Mesendoderm (in vitro differentiated cells): ENCODE measurements around the gene DBP.

Source experiments
- DNase-seq: peaks from one replicate; pipeline ENCODE4 v3.0.0; 2013
- H2AK5ac ChIP-seq: 2 replicates; pipeline ENCODE4 v1.6.1; 2013; ENCODE audit warnings: low read length, inconsistent platforms
- H2BK120ac ChIP-seq: 2 replicates; pipeline ENCODE4 v1.6.1; 2013; ENCODE audit warnings: low read depth, mild to moderate bottlenecking, low read length, moderate library complexity, mixed read lengths
- H2BK15ac ChIP-seq: replicated peaks from 2 replicates; pipeline ENCODE4 v1.6.1; 2013; ENCODE audit warnings: low read depth, mild to moderate bottlenecking, moderate library complexity
- H2BK5ac ChIP-seq: 2 replicates; pipeline ENCODE4 v1.6.1; 2013; ENCODE audit warnings: low read length, inconsistent platforms
- H3K18ac ChIP-seq: 2 replicates; pipeline ENCODE4 v1.6.1; 2013; ENCODE audit warnings: mild to moderate bottlenecking, low read length, mixed read lengths
- H3K23ac ChIP-seq: one replicate; pipeline ENCODE4 v1.6.1; 2013; ENCODE audit warnings: low read length
- H3K27ac ChIP-seq: 2 replicates; pipeline ENCODE4 v1.5.1; 2013; ENCODE audit warnings: low read depth, mild to moderate bottlenecking, inconsistent platforms, low read length, moderate library complexity
- H3K27me3 ChIP-seq: 2 replicates; pipeline ENCODE4 v1.6.1; 2013; ENCODE audit warnings: low read length, control low read depth, mild to moderate bottlenecking, inconsistent platforms; ENCODE audit not compliant: insufficient read depth, poor library complexity
- H3K36me3 ChIP-seq: 2 replicates; pipeline ENCODE4 v1.6.1; 2013; ENCODE audit warnings: low read length, inconsistent platforms; ENCODE audit not compliant: control insufficient read depth, insufficient read depth
- H3K4ac ChIP-seq: one replicate; pipeline ENCODE4 v1.6.1; 2013; ENCODE audit warnings: low read depth, mild to moderate bottlenecking, low read length, moderate library complexity
- H3K4me1 ChIP-seq: 2 replicates; pipeline ENCODE4 v1.6.1; 2013; ENCODE audit warnings: low read depth, low read length, inconsistent platforms; ENCODE audit not compliant: control insufficient read depth
- H3K4me2 ChIP-seq: 2 replicates; pipeline ENCODE4 v1.6.1; 2013; ENCODE audit warnings: low read length
- H3K4me3 ChIP-seq: 2 replicates; pipeline ENCODE4 v1.5.1; 2013; ENCODE audit warnings: mild to moderate bottlenecking, low read length
- H3K56ac ChIP-seq: one replicate; pipeline ENCODE4 v1.6.1; 2013; ENCODE audit warnings: low read length
- H3K79me1 ChIP-seq: 2 replicates; pipeline ENCODE4 v1.6.1; 2013; ENCODE audit warnings: low read length, inconsistent platforms
- H3K79me2 ChIP-seq: 2 replicates; pipeline ENCODE4 v1.6.1; 2013; ENCODE audit warnings: mild to moderate bottlenecking, low read length; ENCODE audit not compliant: control insufficient read depth, insufficient read depth
- H3K9ac ChIP-seq: 2 replicates; pipeline ENCODE4 v1.6.1; 2013; ENCODE audit warnings: low read length, inconsistent platforms
- H4K5ac ChIP-seq: one replicate; pipeline ENCODE4 v1.6.1; 2013; ENCODE audit warnings: low read length
- H4K8ac ChIP-seq: one replicate; pipeline ENCODE4 v1.6.1; 2013; ENCODE audit warnings: low read depth, mild to moderate bottlenecking, control low read depth, low read length, moderate library complexity
- WGBS: extraction: QIAGEN DNeasy Blood & Tissue Kit; methylation state at CpG from one replicate; pipeline ENCODE4 v1.1.7; 2013; ENCODE audit warnings: low lambda C conversion rate, missing lambda C conversion rate; ENCODE audit not compliant: insufficient coverage; ENCODE audit errors: extremely low coverage; 5-methylcytosine and 5-hydroxymethylcytosine counted together

Gene DBP

GRCh38 chr19:48591021-48591420 lies 46.2 kb downstream of the DBP start:
- Histone ChIP-seq H3K56ac (no peak overlapping the region), H3K18ac (no peak overlapping the region), H3K9ac (no peak overlapping the region), H2AK5ac (no peak overlapping the region), H2BK5ac (no peak overlapping the region), H4K8ac (no peak overlapping the region), H3K4ac (no peak overlapping the region), H3K4me1 (no peaks in the 10 kb centered on the region), H3K27me3 (no peaks in the 10 kb centered on the region), H3K36me3 (no peaks in the 10 kb centered on the region), H2BK120ac (no peak overlapping the region), H3K79me1 (no peaks in the 10 kb centered on the region), H3K79me2 (no peaks in the 10 kb centered on the region), H4K5ac (no peak overlapping the region), H2BK15ac (no peak overlapping the region), H3K23ac (no peak overlapping the region), H3K4me3 (no peak overlapping the region), H3K27ac (no peak overlapping the region), H3K4me2 (no peak overlapping the region)
- DNase-seq: peak; percentile 73
- no CpG with 5 or more reads among the region's 5 CpGs for WGBS

- peak overlapping the region; percentile 80 for H3K56ac ChIP-seq
- H3K79me1 ChIP-seq: no peaks in the 10 kb centered on the region
- H3K27ac ChIP-seq: no peak overlapping the region
- H4K8ac ChIP-seq: no peak overlapping the region
- no peak overlapping the region for H3K4ac ChIP-seq
- H3K4me3 ChIP-seq: no peak overlapping the region
- no peak overlapping the region for H3K23ac ChIP-seq
- peak; percentile 91 for DNase-seq
- no peak overlapping the region for H2BK120ac ChIP-seq
- H2BK5ac ChIP-seq: no peak overlapping the region
- no peak overlapping the region for H2AK5ac ChIP-seq
- H3K4me1 ChIP-seq: no peaks in the 10 kb centered on the region
- WGBS: no CpG with 5 or more reads among the region's 36 CpGs
- no peaks in the 10 kb centered on the region for H3K27me3 ChIP-seq
- no peaks in the 10 kb centered on the region for H3K36me3 ChIP-seq
- H3K9ac ChIP-seq: peak overlapping the region; percentile 37
- no peak overlapping the region for H3K18ac ChIP-seq
- no peaks in the 10 kb centered on the region for H3K79me2 ChIP-seq
- H3K4me2 ChIP-seq: peak overlapping the region; percentile 54
- no peak overlapping the region for H4K5ac ChIP-seq
- H2BK15ac ChIP-seq: no peak overlapping the region
These were observed 48.3 kb downstream of the DBP start for GRCh38 chr19:48588670-48589401.

- Histone ChIP-seq H3K18ac (no peak overlapping the region), H3K79me1 (no peaks in the 10 kb centered on the region), H3K36me3 (no peaks in the 10 kb centered on the region), H3K4me2 (no peak overlapping the region), H3K4ac (no peak overlapping the region), H4K8ac (no peak overlapping the region), H2BK5ac (no peak overlapping the region), H3K4me3 (no peak overlapping the region), H3K23ac (no peak overlapping the region), H3K27me3 (no peaks in the 10 kb centered on the region), H2BK120ac (no peak overlapping the region), H3K9ac (no peak overlapping the region), H3K4me1 (no peaks in the 10 kb centered on the region), H2BK15ac (no peak overlapping the region), H4K5ac (no peak overlapping the region), H3K79me2 (no peaks in the 10 kb centered on the region), H2AK5ac (no peak overlapping the region), H3K56ac (no peak overlapping the region), H3K27ac (no peak overlapping the region)
- WGBS: no CpG with 5 or more reads among the region's 3 CpGs
- DNase-seq: no peak
These were observed 49.8 kb downstream of the DBP start for GRCh38 chr19:48587387-48587786.

GRCh38 chr19:48582168-48582567 lies 55.0 kb downstream of the DBP start:
- Histone ChIP-seq H2BK15ac (no peak overlapping the region), H4K8ac (no peak overlapping the region), H3K18ac (no peak overlapping the region), H3K56ac (no peak overlapping the region), H3K4me1 (no peaks in the 10 kb centered on the region), H3K36me3 (no peaks in the 10 kb centered on the region), H3K4me2 (no peak overlapping the region), H3K27ac (no peak overlapping the region), H2BK5ac (no peak overlapping the region), H3K27me3 (no peaks in the 10 kb centered on the region), H2AK5ac (no peak overlapping the region), H3K23ac (no peak overlapping the region), H3K79me1 (no peaks in the 10 kb centered on the region), H3K4me3 (no peak overlapping the region), H3K79me2 (no peaks in the 10 kb centered on the region), H3K9ac (no peak overlapping the region), H4K5ac (no peak overlapping the region), H2BK120ac (no peak overlapping the region), H3K4ac (no peak overlapping the region)
- no peak for DNase-seq
- no CpG with 5 or more reads among the region's 2 CpGs for WGBS
